T47D (cell line): ENCODE results near the gene ZNF445.
"Not testable (repeated sequence)": the region's sequence is repeated elsewhere in the genome, so short reads cannot be mapped to it uniquely, and the experiment has no call there.

ENCODE experiments used
- DNase-seq, 2 experiments: peaks; one replicate each; pipeline versions ENCODE4 v3.0.0 to v3.0.0-alpha.2; 2011 to 2012; ENCODE audit warnings: low read depth in 1 of 2, low spot score in 1 of 2
- JUND ChIP-seq: IDR thresholded peaks from 2 replicates; pipeline ENCODE4 v1.6.1; 2012; ENCODE audit warnings: low read depth
- in situ Hi-C: cut with HindIII; loops from 2 replicates; pipeline ENCODE4 v1.10.0; 2016; ENCODE audit warnings: low sequenced_read_pairs, low pct_unique_long_range_greater_than_20kb

The ZNF445 gene

GRCh38 chr3:44419923-44420650, 57.4 kb downstream of the ZNF445 start:
- DNase-seq: no peak
- TF ChIP-seq JUND: no peak
- in situ Hi-C loops: no loop called here

- DNase-seq: no peak
- in situ Hi-C loops: no loop called here
- TF ChIP-seq JUND: no peak
These were observed 58.2 kb downstream of the ZNF445 start for GRCh38 chr3:44419116-44419922.

DNA sequence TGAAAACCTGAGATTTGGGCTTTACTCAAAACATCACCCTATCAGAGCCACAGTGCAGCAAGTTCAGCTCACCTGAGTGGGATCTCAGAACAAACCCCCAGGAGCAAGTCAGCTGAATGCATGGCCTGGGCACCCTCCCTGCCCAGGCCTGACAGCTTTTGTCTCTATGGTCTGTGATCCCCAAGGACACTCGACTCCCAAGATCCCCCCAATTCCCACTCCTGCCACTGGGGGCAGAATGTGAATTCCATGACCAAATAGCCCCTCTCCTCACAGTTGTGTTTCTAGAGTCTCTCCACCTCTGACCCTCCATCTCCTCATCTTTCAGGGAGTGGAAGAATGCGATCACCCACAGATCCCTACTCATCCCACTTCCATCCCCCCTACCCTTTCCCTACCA, 58.9 kb downstream of the ZNF445 start:
- no peak for DNase-seq
- in situ Hi-C loops: no loop called here
- no peak for TF ChIP-seq JUND

- DNase-seq, in situ Hi-C loops: not testable (repeated sequence)
These were observed 59.4 kb downstream of the ZNF445 start for GRCh38 chr3:44418118-44418517.

GRCh38 chr3:44416031-44417030, 61.1 kb downstream of the ZNF445 start:
- TF ChIP-seq JUND: no peak

GRCh38 chr3:44415421-44415820, 62.0 kb downstream of the ZNF445 start:
- no peak for TF ChIP-seq JUND
- in situ Hi-C loops: no loop called here
- DNase-seq: no peak

More at GRCh38 chr3:44416031-44417030, 61.1 kb downstream of the ZNF445 start:
- DNase-seq: no peak
- in situ Hi-C loops: no loop called here

GRCh38 chr3:44414517-44415090, 62.9 kb downstream of the ZNF445 start:
- in situ Hi-C loops: no loop called here
- DNase-seq: no peak
- TF ChIP-seq JUND: no peak

DNA sequence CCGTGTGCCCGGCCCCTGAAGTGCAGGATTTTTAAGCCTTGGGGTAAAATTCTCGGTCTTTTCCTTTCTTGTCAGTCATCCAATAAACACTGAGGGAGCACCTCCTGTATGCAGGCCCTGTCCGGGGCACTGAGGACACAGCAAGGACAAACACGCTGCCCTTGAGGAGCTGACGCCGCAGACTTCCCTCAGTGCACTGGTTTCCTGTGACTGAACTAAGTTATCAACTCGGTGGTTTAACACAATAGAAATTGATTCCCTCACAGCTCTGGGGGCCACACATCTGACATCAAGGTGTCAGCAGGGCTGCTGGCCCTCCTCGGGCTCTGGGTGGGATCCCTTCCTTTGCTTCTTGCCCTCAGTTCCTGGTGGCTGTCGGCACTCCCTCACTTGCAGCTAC, 65.1 kb downstream of the ZNF445 start:
- no peak for TF ChIP-seq JUND
- no peak for DNase-seq
- in situ Hi-C loops: no loop called here

GRCh38 chr3:44411031-44411645, 66.3 kb downstream of the ZNF445 start:
- no peak for TF ChIP-seq JUND
- DNase-seq: no peak
- in situ Hi-C loops: no loop called here

GRCh38 chr3:44409640-44410410, 67.6 kb downstream of the ZNF445 start:
- TF ChIP-seq JUND: no peak
- in situ Hi-C loops: no loop called here
- DNase-seq: no peak

- no peak for TF ChIP-seq JUND
- in situ Hi-C loops: no loop called here
These were observed 74.9 kb downstream of the ZNF445 start for GRCh38 chr3:44402548-44402947.

More at GRCh38 chr3:44402548-44402947, 74.9 kb downstream of the ZNF445 start:
- DNase-seq: no peak
